HG02798 (cell line): ENCODE measurements around the gene ZNF362.

ENCODE experiments used
- ATAC-seq: cut with Tn5 transposase; IDR thresholded peaks from one replicate; pipeline ENCODE4 v1.9.1; 2021; ENCODE audit warnings: mild to moderate bottlenecking; ENCODE audit not compliant: unreplicated experiment, poor library complexity

The ZNF362 gene

DNA sequence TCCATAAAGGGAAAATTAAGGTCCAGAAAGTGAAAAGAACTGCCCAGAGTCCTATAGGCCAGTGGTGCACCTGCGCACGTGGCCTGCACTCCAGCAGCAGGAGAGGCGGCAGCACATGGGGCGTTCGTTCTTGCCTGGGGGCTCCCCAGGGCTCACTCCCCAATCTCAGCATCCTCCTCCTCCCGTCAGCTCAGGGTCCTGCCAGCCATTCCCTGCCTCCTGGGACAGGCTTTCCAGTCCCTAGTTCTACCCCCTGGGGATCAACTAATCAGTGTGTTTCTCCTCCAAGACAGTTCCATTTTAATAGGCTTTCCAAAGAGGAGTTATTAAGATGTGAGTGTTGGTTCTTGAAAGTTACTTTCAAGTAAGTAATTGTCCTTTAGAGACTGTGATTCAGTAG lies 65.8 kb downstream of the ZNF362 start:
- no peak for ATAC-seq

- no peak for ATAC-seq
Observed at GRCh38 chr1:33322870-33323585, 66.7 kb downstream of the ZNF362 start.

DNA sequence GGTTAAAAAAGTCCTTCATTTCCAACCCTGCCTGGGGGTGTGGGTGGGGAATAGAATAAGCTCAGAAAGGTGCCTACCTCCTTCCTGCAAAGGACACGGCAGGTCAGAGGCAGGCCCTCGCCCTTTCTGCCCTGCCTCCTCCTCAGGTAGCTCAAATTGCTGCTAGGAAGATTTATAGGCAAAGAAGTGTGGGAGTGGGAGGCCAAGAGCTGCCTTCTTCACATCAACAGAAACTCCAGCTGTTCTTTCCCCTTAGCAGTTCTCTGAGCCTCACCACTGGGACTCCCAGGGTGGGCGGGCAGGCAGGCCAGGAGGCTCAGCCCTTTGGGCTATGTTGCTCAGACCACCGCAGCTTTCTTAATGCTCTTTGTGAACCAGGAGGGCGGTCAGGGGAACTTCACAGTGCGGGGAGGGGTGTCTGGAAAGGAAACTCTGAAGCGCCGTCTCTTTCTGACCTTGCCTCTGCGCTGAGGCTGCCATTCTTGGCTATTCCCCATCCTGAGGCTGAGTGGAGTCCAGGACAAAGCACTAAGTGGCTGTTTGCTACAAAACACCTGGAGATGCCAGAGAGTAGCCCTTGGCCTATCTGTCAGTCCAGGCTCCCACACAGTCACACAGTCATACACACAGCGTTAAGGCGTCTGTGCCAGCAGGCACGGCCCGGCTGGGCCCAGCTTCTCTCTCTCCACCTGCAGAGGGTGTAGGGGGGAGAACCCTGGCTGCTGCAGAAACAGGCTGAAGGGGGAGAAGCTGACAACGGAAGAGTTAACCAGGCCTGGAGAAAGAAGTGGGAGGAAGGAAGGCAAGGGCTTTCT lies 67.6 kb downstream of the ZNF362 start:
- no peak for ATAC-seq

DNA sequence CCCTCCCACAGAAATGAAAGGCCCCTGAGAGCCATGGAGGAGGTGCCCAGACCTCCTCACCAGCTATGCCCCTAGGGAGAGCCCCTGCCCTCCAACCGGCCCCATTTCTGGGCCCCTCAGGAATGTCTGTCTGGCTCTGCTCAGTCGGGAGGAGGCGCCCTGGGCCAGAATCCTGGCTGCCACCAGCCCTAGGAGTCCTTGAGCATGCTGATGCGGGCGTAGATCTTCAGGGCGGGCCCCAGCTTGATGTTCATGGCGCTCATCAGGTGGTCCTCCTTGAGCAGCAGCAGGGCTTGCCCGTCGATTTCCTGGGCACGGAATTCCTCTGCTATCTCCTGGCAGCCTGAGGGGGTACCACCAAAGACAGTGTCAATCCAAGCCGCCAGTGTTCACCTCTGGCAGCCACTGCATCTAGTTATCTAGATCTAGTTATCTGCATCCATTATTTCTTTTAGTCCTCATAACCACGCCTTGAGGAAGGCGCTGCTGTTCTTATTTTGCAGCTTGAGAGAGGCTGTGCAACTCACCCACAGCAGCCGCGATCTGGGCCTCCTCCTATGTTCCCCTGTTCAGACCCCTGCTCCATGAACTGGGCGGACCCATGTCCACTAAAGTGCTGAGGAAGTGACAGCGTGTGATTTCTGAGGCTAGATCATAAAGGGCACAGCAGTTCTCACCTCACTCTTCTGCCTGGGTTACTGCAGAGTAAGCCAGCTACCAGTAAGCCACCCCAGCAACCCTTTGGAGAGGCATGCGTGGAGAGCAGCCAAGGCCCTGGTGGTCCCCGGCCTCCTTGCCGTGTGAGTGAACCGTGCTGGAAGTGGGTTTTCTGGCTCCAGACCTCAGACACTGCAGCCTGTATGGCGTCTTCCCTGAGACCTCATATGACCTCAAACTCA lies 68.6 kb downstream of the ZNF362 start:
- ATAC-seq, result no peak

DNA sequence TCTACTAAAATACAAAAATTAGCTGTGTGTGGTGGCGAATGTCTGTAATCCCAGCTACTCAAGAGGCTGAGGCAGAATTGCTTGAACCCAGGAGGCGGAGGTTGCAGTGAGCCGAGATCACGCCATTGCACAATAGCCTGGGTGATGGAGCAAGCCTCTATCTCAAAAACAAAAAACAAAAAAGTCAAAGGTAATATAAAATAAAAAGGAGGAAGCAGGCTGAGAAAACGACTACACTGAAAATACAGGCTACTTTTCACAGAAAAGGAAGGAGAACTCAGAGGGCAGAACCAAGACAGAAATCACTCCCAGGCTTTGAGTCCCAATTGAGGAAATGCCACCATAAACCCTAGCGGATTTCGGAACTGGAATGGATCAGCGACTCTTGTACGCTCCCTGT lies 70.5 kb downstream of the ZNF362 start:
- no peak for ATAC-seq

- no peak for ATAC-seq
Observed at GRCh38 chr1:33327587-33328325, 71.5 kb downstream of the ZNF362 start.

GRCh38 chr1:33328817-33329216 lies 72.5 kb downstream of the ZNF362 start:
- ATAC-seq, result no peak

GRCh38 chr1:33329600-33330305 lies 73.5 kb downstream of the ZNF362 start:
- no peak for ATAC-seq

GRCh38 chr1:33330361-33330890 lies 74.1 kb downstream of the ZNF362 start:
- no peak for ATAC-seq

DNA sequence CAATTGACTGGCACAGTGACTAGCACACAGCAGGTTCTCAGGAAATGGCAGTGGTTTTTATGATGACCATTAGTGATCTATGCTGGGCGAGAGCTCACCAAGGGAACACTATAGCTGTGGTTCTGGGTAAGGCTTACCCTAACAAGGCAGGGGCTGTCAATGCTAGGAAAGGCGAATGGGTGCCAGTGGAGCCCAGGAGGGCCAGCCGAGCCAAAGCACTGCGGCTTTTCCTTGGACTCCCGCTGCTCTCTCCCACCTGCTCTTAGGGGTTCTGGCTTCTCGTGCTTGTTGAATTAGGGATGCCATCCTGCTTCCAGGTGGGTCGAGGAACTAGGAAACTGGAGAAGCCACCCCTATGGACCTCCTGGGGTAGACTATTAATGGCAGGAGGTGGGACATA lies 74.6 kb downstream of the ZNF362 start:
- no peak for ATAC-seq

DNA sequence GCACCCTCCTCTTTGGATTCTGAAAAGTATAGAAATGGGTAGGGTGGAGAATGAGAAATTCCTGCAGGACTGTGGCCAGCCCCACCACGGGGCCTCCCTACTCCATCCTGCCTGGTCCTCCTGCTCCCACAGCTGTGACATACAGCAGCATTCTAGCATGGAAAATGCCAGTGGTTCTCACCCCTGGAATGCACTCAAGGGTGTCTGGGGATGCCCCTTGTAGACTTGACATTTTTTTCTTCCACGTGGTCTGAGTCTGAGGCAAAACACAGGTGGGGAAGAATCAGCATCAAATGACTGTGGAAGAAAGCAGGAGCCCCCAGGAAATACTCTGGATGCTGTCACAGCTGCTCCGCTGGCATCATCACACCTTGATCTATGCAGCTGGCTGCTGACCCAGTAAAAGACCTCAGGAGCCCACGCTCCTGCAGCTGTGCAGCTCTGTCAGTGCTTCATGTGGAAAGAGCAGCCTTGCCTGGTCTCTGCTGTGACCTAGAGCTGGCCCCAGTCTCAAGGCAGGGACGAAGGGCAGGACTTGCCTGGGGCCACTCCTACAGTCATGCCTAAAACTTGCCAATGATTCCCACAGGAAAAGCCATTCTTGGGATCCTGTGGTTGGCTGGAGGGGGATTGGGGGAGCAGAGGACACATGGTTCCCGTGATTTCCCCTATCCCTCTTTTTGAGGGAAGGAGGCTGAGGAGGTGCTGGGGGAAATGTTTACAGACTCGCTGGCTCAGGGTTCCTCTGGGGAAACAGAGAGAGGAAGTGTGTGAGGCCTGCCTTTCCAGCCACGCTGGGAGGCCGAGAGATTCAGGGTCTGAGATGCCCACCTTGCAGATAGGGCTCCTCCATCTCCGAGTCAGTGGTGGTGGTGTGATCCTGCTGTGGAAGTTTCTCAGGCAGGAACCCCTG lies 75.4 kb downstream of the ZNF362 start:
- ATAC-seq, result no peak

DNA sequence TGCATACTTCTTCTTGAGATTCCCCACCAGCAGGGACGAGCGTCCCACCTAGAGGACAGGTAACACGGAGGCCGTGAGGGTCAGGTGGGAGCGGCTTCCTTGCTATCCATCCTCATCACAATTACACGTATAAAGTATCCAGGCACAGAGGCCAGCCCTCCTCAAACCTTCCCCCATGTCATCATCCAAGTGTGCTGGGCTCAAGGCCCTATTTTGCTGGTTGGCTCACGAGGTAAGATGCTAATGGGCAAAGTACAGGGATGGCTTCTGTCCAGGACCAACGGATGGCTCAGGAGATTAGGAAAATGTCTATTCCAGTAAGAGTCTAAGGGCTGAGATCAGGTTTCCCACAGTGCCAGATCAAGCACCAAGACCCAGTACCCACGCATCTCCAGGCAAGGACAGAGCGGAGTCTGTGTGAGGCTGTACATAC lies 76.1 kb downstream of the ZNF362 start:
- ATAC-seq, result no peak

DNA sequence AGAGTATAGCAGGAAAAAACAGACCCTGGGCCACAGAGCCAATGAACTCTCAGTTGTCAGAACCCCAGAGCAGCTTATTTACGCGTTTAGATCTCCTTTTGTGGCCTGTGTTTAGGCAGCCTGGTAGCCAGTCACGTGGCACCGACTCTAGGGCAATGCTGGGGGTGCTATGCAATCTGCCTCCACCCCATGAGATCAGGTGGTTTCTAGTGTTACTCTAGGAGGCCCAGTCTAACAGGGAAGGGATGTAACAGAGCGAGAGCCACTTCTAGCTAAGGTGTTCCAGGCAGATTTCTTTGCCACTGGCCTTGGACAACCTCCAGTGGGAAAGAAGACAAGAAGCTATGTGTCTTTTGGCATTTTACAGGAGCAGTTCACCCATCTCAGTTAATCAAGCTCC lies 76.6 kb downstream of the ZNF362 start:
- ATAC-seq, result no peak

GRCh38 chr1:33334081-33334552 lies 77.8 kb downstream of the ZNF362 start:
- ATAC-seq, result no peak

DNA sequence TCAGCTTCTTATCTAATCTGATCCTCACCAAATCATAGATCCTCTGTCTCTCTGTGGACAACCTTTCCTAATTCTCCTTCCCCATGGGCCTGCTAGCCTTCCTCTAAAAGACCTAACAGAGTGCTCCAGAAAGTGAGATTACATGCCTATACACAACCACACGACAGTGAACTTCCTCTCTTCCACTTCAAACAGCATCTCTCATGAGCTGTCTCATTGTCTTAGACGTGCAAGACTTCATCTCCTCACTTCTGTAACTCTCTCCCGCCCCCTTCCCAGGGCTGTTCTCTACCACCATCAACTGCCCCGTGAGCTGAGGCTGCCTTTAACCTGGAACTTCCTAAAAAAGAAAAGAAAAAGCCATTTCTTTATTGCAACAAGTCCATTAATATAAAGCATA lies 78.7 kb downstream of the ZNF362 start:
- ATAC-seq, result no peak

DNA sequence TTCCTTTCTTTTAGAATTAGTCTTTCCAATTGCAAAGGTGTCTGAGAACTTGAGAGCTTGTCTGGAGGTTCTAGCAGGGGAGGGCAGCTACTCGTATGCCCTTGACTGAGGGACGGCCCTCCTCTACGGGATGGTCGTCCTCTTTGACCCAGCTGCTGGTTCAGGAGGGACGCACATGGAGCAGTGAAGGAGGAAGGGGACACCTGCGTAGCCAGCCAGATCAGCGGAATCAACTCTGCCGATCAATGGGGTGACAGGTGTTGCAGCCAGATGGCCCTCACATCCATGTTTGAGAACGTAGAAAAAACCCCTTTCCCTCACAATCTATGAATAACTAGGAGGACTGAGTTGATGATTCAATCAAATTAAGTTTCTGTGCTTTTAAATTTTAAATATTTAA lies 80.3 kb downstream of the ZNF362 start:
- ATAC-seq, result no peak

GRCh38 chr1:33337441-33337840 lies 81.1 kb downstream of the ZNF362 start:
- ATAC-seq, result no peak

DNA sequence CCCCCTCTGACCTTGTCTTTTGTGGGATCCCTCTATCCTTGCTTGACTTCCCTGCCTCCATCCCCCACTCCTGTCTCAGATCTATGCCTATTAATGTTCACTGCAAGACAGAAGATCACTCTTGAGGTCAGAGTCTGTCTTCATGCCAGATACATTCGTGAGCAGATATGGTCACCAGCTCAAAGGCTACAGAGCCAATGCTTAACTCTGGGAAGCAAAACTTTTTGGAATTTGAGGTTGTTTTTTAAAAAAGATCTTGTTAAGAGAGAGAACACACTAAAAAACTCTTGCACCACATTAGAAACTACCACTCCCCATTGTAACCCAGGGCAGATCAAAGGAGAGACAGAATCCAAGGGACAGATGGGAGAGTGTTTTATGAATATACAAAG lies 81.8 kb downstream of the ZNF362 start:
- no peak for ATAC-seq
